HepG2 (cell line): ENCODE measurements around the gene RPS8. TPM values are rescaled to one million over a fixed set of nuclear protein-coding genes. Genes with fewer than 3 reads are reported as not detected.

Experiments used
- ATAC-seq: fragments of 200-7000 bp; cut with Tn5 transposase; 3 replicates; pipeline ENCODE4 v1.9.1; 2020; ENCODE audit warnings: mild to moderate bottlenecking, moderate library complexity
- BruUV-seq: library from RNA; stranded (reverse); fragments of 400-500 nt; replicated peaks from 2 replicates; lab custom pipeline; 2021; lab: Mats Ljungman, UMichigan
- CTCF ChIA-PET: fragments of 300-600 bp; formaldehyde crosslinking; extraction: SDS; loops from one replicate; lab custom pipeline; 2021; ENCODE audit warnings: low total read pairs, inconsistent platforms, low intra/inter-chr PET ratio; lab: Yijun Ruan, JAX
- POLR2A ChIA-PET: fragments of 350-600 bp; sonication (Branson Sonifier 250); formaldehyde crosslinking; loops from one replicate; lab custom pipeline; 2020; ENCODE audit warnings: antibody characterized with exemption, inconsistent platforms; lab: Yijun Ruan, JAX
- DNase-seq: peaks from one replicate; pipeline ENCODE4 v3.0.0-alpha.2; 2015; ENCODE audit warnings: low spot score
- FAIRE-seq: peaks from 3 replicates; lab custom pipeline; 2011; peaks lifted over from hg19 to GRCh38; lab: Jason Lieb, UNC
- H2AFZ ChIP-seq: one replicate; pipeline ENCODE4 v1.6.1; 2011; ENCODE audit warnings: low read length, inconsistent platforms
- H3K27ac ChIP-seq: fragments of 300-600 bp; 3 replicates; pipeline ENCODE4 v1.8.0; 2011; ENCODE audit warnings: mixed run types, mild to moderate bottlenecking, mixed read lengths, low read length, inconsistent platforms; ENCODE audit not compliant: insufficient read depth; ENCODE audit errors: extremely low read length
- H3K27me3 ChIP-seq, 2 experiments: fragments of 200-600 bp in 1 of 2; 2 replicates in 1 of 2; 3 replicates in 1 of 2; pipeline versions ENCODE4 v1.6.0 to v1.8.0; 2011; ENCODE audit warnings: low read length in 2 of 2, mild to moderate bottlenecking in 2 of 2, moderate library complexity in 2 of 2, inconsistent platforms in 1 of 2; ENCODE audit not compliant: insufficient read depth in 2 of 2, control insufficient read depth in 1 of 2
- H3K36me3 ChIP-seq, 2 experiments: fragments of 200-600 bp in 1 of 2; replicated peaks in 1 of 2; 2 replicates in 1 of 2; 3 replicates in 1 of 2; pipeline versions ENCODE4 v1.5.1 to v1.8.0; 2011; ENCODE audit warnings: low read length in 2 of 2, inconsistent platforms in 1 of 2; ENCODE audit not compliant: insufficient read depth in 2 of 2, control insufficient read depth in 1 of 2
- H3K4me1 ChIP-seq: 2 replicates; pipeline ENCODE4 v1.5.1; 2012; ENCODE audit warnings: low read length, inconsistent platforms; ENCODE audit not compliant: insufficient read depth
- H3K4me2 ChIP-seq: 2 replicates; pipeline ENCODE4 v1.6.0; 2011; ENCODE audit warnings: low read depth, low read length, inconsistent platforms
- H3K4me3 ChIP-seq, 3 experiments: fragments of 200-600 bp in 1 of 3; sonication (generic), shearing (Covaris generic) in 1 of 3; replicated peaks in 1 of 3; 2 replicates each; pipeline ENCODE4 v1.5.1; 2011 to 2016; ENCODE audit warnings: low read length in 3 of 3, inconsistent platforms in 2 of 3, low read depth in 2 of 3, mild to moderate bottlenecking in 2 of 3, control low read depth in 1 of 3, mixed read lengths in 1 of 3; ENCODE audit not compliant: insufficient read depth in 1 of 3
- H3K79me2 ChIP-seq: one replicate; pipeline ENCODE4 v1.6.1; 2011; ENCODE audit warnings: low read length, inconsistent platforms; ENCODE audit not compliant: insufficient read depth
- H3K9ac ChIP-seq: 2 replicates; pipeline ENCODE4 v1.6.0; 2011; ENCODE audit warnings: mild to moderate bottlenecking, low read depth, low read length, inconsistent platforms; ENCODE audit not compliant: insufficient read depth
- H3K9me3 ChIP-seq: 2 replicates; pipeline ENCODE4 v1.5.1; 2012; ENCODE audit warnings: mild to moderate bottlenecking, low read length
- H4K20me1 ChIP-seq: 2 replicates; pipeline ENCODE4 v1.6.0; 2011; ENCODE audit warnings: inconsistent platforms, mild to moderate bottlenecking, low read length, moderate library complexity; ENCODE audit not compliant: insufficient read depth
- HNRNPL ChIP-seq: fragments of 200-400 bp; formaldehyde crosslinking; IDR thresholded peaks from 2 replicates; pipeline ENCODE4 v1.6.1; 2017; ENCODE audit warnings: mild to moderate bottlenecking, low read depth, low read length
- MEIS1 ChIP-seq: sonication (generic); formaldehyde crosslinking; IDR thresholded peaks from 2 replicates; pipeline ENCODE4 v1.9.0; 2021; ENCODE audit warnings: mild to moderate bottlenecking, missing genetic modification reagents, moderate library complexity, borderline replicate concordance
- RARA ChIP-seq: IDR thresholded peaks from 2 replicates; pipeline ENCODE4 v1.6.1; 2016; ENCODE audit warnings: missing genetic modification reagents, missing compliant biosample characterization
- ZNF552 ChIP-seq: sonication (generic); formaldehyde crosslinking; IDR thresholded peaks from 2 replicates; pipeline ENCODE4 v1.9.0; 2022; ENCODE audit warnings: missing genetic modification reagents, mild to moderate bottlenecking, borderline replicate concordance
- ZNF883 ChIP-seq: sonication (generic); formaldehyde crosslinking; IDR thresholded peaks from 2 replicates; pipeline ENCODE4 v1.5.1; 2020; ENCODE audit warnings: mild to moderate bottlenecking, missing genetic modification reagents; ENCODE audit errors: not compliant biosample characterization
- WGBS: methylation state at CpG from one replicate; pipeline ENCODE4 v1.1.6; 2017; ENCODE audit warnings: low lambda C conversion rate; 5-methylcytosine and 5-hydroxymethylcytosine counted together
- in situ Hi-C: cut with HindIII; loops from 2 replicates; pipeline ENCODE4 v1.10.0; 2017; ENCODE audit warnings: low pct_unique_long_range_greater_than_20kb; ENCODE audit not compliant: extremely low pct_ligation_motif_present
- intact Hi-C: fragments of 100-400 bp; cut with micrococcal nuclease; formaldehyde crosslinking; loops from one replicate; pipeline ENCODE4 v1.10.0; 2022; ENCODE audit not compliant: unreplicated experiment
- polyA plus RNA-seq, 8 experiments: library from polyadenylated mRNA; depleted of rRNA in 3 of 8; stranded (reverse) in 7 of 8; unstranded in 1 of 8; fragments of >200 nt; fragmentation: Illumina TruSeq in 4 of 8; extraction: Trizol in 4 of 8; gene quantifications; 2 replicates each; pipeline versions ENCODE4 v1.2.1 to v1.2.3, GENCODE V29; 2011 to 2016; ENCODE audit warnings: low read depth in 4 of 8, missing spikeins in 1 of 8, mixed read lengths in 1 of 8; ENCODE audit not compliant: insufficient read depth in 1 of 8
- total RNA-seq, 5 experiments: library from RNA; depleted of rRNA; stranded (reverse); fragments of >200 nt; fragmentation: Illumina TruSeq; extraction: Trizol; gene quantifications; 2 replicates each; pipeline ENCODE4 v1.2.3, GENCODE V29; 2016; ENCODE audit warnings: low read depth in 1 of 5

The RPS8 gene
- total and polyA plus RNA-seq, 2 of the 13 experiments (the other 11 are each of a cell fraction or from before 2014, with no cell fraction given), result 2,628 to 2,822 TPM

GRCh38 chr1:44784094-44785028 lies 9.0 kb downstream of the RPS8 start (continued):
- TF ChIP-seq RARA (CRISPR knock-in tag), result 0 out of 2 replicates have a peak, but pooled peaks have one; percentile 30

- H3K79me2 ChIP-seq, result no peaks in the 10 kb centered on the region
- peak overlapping the region; percentile 54 to 79 (median 61) for H3K4me3 ChIP-seq
- 39% methylated on average over 6 of the region's 6 CpGs for WGBS
- no peaks in the 10 kb centered on the region for H4K20me1 ChIP-seq
- peaks cover 53% of the 10 kb centered on the region for H3K4me1 ChIP-seq
- no peak for FAIRE-seq
- H3K27ac ChIP-seq, result no peak overlapping the region
- CTCF ChIA-PET, result no interaction called here
- H3K27me3 ChIP-seq, result peaks cover 3 to 13% of the 10 kb centered on the region in 2 experiments; a peak in 2 of 5 replicates
- peak overlapping the region; percentile 76 for H3K4me2 ChIP-seq
- intact Hi-C loops, result no loop called here
- no peak overlapping the region for H2AFZ ChIP-seq
- TF ChIP-seq HNRNPL (peak; percentile 67), ZNF883 (CRISPR knock-in tag) (peak; percentile 1), ZNF552 (CRISPR knock-in tag) (no peak), MEIS1 (0 out of 2 replicates have a peak, but pooled peaks have one; percentile 15)
- TF ChIP-seq, all 625 proteins: peak for 3
- POLR2A ChIA-PET, result interaction anchor here (1.0 to 3.6 kb wide), 10 partner anchors 9 to 518 kb away, joined by 3 to 47 read pairs (median 10); partner anchors contain the start of genes BTBD19, DYNLT4, EIF2B3 and PLK3
- BruUV-seq, result no TSS peak
- Histone ChIP-seq H3K9me3 (no peaks in the 10 kb centered on the region), H3K9ac (peak overlapping the region; percentile 83), H3K36me3 (no peaks in the 10 kb centered on the region)
- ATAC-seq (peak; percentile 9), DNase-seq (no peak)
- in situ Hi-C loops, result no loop called here
Measured at GRCh38 chr1:44785029-44785380, 9.7 kb downstream of the RPS8 start.
